DOHH2 (cell line): ENCODE data around the gene C2CD4D.

Experiments used
- EZH2phosphoT487 ChIP-seq: fragments of 200-600 bp; sonication (generic); IDR thresholded peaks from 2 replicates; pipeline ENCODE4 v1.6.1; 2017; ENCODE audit warnings: borderline replicate concordance, mild to moderate bottlenecking, antibody characterized with exemption, low read length, moderate library complexity, mixed read lengths
- TF ChIP-seq, protein P1 (sequence below): fragments of 200-600 bp; sonication (generic); IDR thresholded peaks from one replicate; pipeline ENCODE4 v1.5.1; 2014; ENCODE audit warnings: antibody characterized with exemption, mild to moderate bottlenecking, low read depth, low read length; ENCODE audit not compliant: poor library complexity, severe bottlenecking

DNA sequence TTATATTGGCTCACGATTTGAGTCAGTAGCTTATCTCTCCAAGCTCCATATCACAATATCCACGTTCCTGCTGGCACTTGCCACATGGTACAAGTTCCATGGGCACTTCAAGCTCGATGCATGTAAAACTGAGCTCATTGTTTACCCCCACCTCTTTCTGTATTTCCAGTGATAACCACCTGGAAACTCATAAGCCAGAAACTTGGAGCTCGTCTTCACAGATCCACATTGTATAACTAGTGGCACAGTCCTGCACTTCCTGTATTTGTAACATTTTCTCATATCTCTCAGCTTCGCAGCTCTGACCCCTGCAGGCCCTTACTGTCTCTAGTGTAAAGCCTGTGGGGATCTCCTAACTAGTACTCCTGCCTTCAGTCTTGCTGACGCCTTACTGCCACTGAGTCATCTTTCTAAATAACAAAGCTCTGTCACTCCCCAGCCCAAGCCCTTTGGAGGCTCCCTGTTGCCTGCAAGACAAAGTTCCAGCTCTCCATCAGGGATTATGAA lies 6.5 kb upstream of the C2CD4D start:
- TF ChIP-seq, protein P1, sequence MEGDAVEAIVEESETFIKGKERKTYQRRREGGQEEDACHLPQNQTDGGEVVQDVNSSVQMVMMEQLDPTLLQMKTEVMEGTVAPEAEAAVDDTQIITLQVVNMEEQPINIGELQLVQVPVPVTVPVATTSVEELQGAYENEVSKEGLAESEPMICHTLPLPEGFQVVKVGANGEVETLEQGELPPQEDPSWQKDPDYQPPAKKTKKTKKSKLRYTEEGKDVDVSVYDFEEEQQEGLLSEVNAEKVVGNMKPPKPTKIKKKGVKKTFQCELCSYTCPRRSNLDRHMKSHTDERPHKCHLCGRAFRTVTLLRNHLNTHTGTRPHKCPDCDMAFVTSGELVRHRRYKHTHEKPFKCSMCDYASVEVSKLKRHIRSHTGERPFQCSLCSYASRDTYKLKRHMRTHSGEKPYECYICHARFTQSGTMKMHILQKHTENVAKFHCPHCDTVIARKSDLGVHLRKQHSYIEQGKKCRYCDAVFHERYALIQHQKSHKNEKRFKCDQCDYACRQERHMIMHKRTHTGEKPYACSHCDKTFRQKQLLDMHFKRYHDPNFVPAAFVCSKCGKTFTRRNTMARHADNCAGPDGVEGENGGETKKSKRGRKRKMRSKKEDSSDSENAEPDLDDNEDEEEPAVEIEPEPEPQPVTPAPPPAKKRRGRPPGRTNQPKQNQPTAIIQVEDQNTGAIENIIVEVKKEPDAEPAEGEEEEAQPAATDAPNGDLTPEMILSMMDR: no peak
- TF ChIP-seq EZH2phosphoT487: no peak
